Type B pancreatic cell (in vitro differentiated cells): ENCODE data around the gene VAV2. TPM values are rescaled to one million over a fixed set of nuclear protein-coding genes. Genes with fewer than 3 reads are reported as not detected.

Experiments
- DNase-seq: peaks from one replicate; pipeline ENCODE4 v3.0.0; 2021; ENCODE audit warnings: mixed read lengths; ENCODE audit not compliant: unreplicated experiment; ENCODE audit errors: extremely low spot score
- H3K27ac Mint-ChIP-seq: 2 replicates; pipeline ENCODE4 v1.8.0; 2021; ENCODE audit warnings: mild to moderate bottlenecking, mixed read lengths
- H3K27me3 Mint-ChIP-seq: 2 replicates; pipeline ENCODE4 v1.8.0; 2021; ENCODE audit warnings: mixed read lengths
- H3K36me3 Mint-ChIP-seq: 2 replicates; pipeline ENCODE4 v1.8.0; 2021; ENCODE audit warnings: mixed read lengths
- H3K4me1 Mint-ChIP-seq: one replicate; pipeline ENCODE4 v1.8.0; 2021; ENCODE audit warnings: mixed read lengths; ENCODE audit not compliant: unreplicated experiment
- H3K4me3 Mint-ChIP-seq: 2 replicates; pipeline ENCODE4 v1.8.0; 2021; ENCODE audit warnings: mild to moderate bottlenecking, mixed read lengths
- H3K9me3 Mint-ChIP-seq: 2 replicates; pipeline ENCODE4 v1.8.0; 2021; ENCODE audit warnings: mixed read lengths
- total RNA-seq: library from RNA; stranded (reverse); gene quantifications from 2 replicates; pipeline ENCODE4 v1.2.1, GENCODE V29; 2021; ENCODE audit warnings: low replicate concordance
- TF ChIP-seq, protein P1 (sequence below): fragments of 200-600 bp; sonication (generic); conservative IDR thresholded peaks from 2 replicates; pipeline ENCODE4 v1.5.0; 2021; ENCODE audit warnings: antibody characterized with exemption, mild to moderate bottlenecking

The VAV2 gene
- total RNA-seq, 1 donor from 2014 or later: 39.4 TPM

DNA sequence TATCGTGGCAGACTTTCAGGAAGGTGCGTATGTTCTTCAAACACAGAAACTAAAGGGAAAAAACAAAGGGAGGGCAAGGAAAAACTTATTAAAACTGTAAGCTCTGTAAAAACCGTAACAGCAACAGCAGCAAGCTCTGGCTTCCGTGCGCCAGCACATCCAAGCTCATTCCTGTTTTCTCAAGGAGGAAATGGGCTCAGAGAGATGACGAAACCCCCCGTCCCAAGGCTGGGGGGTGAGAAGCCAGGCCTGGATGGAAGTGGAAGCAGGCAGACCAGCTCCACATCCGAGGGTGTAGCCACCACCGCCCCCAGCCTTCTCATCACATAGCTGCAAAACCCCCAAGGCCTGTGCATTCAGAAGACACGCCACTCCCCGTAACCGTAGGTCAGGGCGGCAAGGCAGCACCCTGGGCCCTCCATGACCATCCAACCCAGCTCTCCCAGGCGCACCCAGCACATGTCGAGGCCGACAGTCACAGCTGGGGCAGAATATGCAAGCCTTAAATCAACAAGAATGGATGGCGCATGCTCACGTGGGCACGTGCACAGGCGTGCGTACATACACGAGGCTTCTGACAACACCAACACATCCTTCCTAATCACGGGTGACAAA lies 52.8 kb downstream of the VAV2 start:
- peaks cover 7% of the 10 kb centered on the region for H3K36me3 Mint-ChIP-seq
- H3K4me1 Mint-ChIP-seq: peaks cover 31% of the 10 kb centered on the region
- no peak for DNase-seq
- no peak overlapping the region for H3K4me3 Mint-ChIP-seq
- TF ChIP-seq, protein P1, sequence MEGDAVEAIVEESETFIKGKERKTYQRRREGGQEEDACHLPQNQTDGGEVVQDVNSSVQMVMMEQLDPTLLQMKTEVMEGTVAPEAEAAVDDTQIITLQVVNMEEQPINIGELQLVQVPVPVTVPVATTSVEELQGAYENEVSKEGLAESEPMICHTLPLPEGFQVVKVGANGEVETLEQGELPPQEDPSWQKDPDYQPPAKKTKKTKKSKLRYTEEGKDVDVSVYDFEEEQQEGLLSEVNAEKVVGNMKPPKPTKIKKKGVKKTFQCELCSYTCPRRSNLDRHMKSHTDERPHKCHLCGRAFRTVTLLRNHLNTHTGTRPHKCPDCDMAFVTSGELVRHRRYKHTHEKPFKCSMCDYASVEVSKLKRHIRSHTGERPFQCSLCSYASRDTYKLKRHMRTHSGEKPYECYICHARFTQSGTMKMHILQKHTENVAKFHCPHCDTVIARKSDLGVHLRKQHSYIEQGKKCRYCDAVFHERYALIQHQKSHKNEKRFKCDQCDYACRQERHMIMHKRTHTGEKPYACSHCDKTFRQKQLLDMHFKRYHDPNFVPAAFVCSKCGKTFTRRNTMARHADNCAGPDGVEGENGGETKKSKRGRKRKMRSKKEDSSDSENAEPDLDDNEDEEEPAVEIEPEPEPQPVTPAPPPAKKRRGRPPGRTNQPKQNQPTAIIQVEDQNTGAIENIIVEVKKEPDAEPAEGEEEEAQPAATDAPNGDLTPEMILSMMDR: no peak
- no peak overlapping the region for H3K27ac Mint-ChIP-seq
- no peaks in the 10 kb centered on the region for H3K27me3 Mint-ChIP-seq
- no peaks in the 10 kb centered on the region for H3K9me3 Mint-ChIP-seq

DNA sequence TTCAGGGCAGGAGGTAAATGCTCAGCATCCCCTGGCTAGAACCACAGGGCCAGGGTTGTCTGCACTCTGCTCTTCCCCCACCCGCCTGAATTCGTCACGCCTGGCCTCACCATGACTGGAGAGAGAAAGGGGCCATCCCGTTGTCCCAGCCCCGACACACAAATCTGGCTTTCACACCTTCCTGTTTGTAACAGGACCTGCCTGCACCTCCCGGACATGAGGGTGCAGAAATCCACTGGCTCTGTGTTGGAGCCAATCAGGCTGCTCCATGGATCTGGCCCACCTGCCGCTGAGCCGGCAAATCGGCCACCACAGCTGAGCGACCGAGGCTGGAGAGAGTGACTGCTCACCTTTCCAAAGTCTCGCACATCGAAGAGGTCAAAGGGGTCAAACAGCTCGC lies 53.4 kb downstream of the VAV2 start:
- no peak for DNase-seq
- Mint-ChIP-seq H3K36me3 (peaks cover 10% of the 10 kb centered on the region), H3K27ac (no peak overlapping the region), H3K4me1 (peaks cover 31% of the 10 kb centered on the region), H3K27me3 (no peaks in the 10 kb centered on the region), H3K9me3 (no peaks in the 10 kb centered on the region), H3K4me3 (no peak overlapping the region)
- TF ChIP-seq, protein P1: no peak

DNA sequence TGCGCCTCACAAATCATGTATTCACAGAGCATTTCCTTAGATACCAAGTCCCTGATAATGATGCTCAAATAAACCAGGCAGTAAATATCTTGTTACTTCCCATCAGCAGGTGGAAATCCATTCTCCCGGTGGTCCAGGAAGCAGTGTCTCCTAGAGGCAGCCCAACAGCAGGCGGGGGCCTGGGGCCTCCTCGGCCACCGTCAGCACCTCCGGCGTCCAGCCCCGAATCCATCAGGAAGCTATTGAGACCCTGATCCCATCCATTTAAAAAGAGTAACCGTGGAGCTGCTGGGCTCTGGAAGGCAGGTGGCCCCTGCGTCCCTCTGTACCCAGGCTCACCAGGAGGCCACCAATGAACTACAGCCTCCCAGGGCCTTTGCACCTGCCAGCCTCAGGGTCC lies 54.0 kb downstream of the VAV2 start:
- Mint-ChIP-seq H3K36me3 (peaks cover 17% of the 10 kb centered on the region), H3K27ac (no peak overlapping the region), H3K27me3 (no peaks in the 10 kb centered on the region), H3K9me3 (no peaks in the 10 kb centered on the region), H3K4me3 (no peak overlapping the region), H3K4me1 (peaks cover 31% of the 10 kb centered on the region)
- TF ChIP-seq, protein P1: no peak
- DNase-seq: no peak

DNA sequence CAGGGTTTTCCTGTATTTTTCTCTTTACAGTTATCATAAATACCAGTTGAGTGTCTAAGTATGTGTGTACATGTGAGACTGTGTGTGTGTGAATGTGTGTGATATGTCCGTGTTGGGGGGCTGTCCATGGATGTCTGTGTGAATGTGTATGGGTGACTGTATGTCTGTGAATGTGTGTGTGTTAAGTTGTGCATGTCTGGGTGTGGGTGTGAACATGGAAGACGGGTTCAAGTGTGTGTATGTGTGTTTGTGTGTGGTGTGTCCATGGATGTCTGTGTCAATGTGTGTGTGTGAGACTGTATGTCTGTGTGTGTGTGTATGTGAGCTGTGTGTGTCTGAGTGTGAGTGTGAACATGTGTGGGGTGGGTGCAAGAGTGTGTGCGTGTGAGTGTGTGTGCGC lies 55.0 kb downstream of the VAV2 start:
- H3K4me3 Mint-ChIP-seq: no peak overlapping the region

GRCh38 chr9:133935328-133936005 lies 56.7 kb downstream of the VAV2 start:
- H3K27ac Mint-ChIP-seq: no peak overlapping the region
- no peaks in the 10 kb centered on the region for H3K9me3 Mint-ChIP-seq
- H3K36me3 Mint-ChIP-seq: peaks cover 15% of the 10 kb centered on the region
- H3K27me3 Mint-ChIP-seq: no peaks in the 10 kb centered on the region
- peaks cover 29% of the 10 kb centered on the region for H3K4me1 Mint-ChIP-seq
- TF ChIP-seq, protein P1: no peak
- DNase-seq: no peak
- no peak overlapping the region for H3K4me3 Mint-ChIP-seq

More for the DNA sequence above, 55.0 kb downstream of the VAV2 start:
- TF ChIP-seq, protein P1: no peak
- DNase-seq: no peak
- peaks cover 18% of the 10 kb centered on the region for H3K36me3 Mint-ChIP-seq
- H3K9me3 Mint-ChIP-seq: no peaks in the 10 kb centered on the region
- peaks cover 35% of the 10 kb centered on the region for H3K4me1 Mint-ChIP-seq
- H3K27me3 Mint-ChIP-seq: no peaks in the 10 kb centered on the region
- H3K27ac Mint-ChIP-seq: no peak overlapping the region
